GM21786 (cell line): Measurements from ENCODE around the gene DNAH11.

ENCODE experiments used
- ATAC-seq: cut with Tn5 transposase; IDR thresholded peaks from one replicate; pipeline ENCODE4 v1.9.1; 2021; ENCODE audit not compliant: unreplicated experiment

The DNAH11 gene

GRCh38 chr7:21547501-21547900 lies 4.7 kb downstream of the DNAH11 start:
- no peak for ATAC-seq

DNA sequence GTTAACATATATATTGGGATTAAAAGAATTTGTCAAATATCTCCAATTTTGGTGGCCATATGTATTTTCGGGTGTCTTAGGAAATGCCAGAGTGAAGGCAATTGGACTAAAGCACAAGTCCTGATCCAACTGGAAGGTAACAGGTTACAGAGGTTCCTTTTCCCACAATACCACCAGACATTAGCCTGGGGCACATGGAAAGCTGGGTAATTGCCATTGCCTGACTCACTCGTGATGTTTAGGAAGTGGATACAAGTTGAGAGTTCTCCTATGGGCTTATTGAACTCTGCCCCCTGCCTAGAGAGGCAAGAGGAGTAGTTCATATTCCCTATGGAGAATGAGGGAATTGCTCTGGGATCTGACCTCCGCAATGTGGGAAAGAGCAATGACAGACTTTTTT lies 5.7 kb downstream of the DNAH11 start:
- ATAC-seq, result no peak

DNA sequence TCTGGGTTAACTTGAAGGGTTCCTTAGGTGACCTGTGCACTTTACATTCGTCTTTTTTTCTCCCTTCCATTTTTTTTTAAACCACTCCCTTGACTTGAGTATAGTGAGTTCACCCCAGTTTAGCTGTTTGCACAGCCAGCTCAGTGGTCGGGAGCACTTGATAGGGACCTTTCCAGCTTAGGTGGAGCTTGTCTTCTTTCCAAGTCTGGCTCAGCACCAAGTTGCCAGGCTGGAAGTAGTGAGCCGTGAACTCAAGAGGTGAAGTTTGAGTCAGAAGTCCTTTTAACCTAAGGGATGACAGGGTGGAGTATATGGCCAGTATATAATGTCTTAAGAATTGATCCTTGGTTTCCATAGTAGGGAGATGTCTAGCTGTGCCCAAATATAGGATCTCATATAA lies 7.2 kb downstream of the DNAH11 start:
- ATAC-seq, result no peak

- no peak for ATAC-seq
Observed at GRCh38 chr7:21550821-21551531, 8.1 kb downstream of the DNAH11 start.

DNA sequence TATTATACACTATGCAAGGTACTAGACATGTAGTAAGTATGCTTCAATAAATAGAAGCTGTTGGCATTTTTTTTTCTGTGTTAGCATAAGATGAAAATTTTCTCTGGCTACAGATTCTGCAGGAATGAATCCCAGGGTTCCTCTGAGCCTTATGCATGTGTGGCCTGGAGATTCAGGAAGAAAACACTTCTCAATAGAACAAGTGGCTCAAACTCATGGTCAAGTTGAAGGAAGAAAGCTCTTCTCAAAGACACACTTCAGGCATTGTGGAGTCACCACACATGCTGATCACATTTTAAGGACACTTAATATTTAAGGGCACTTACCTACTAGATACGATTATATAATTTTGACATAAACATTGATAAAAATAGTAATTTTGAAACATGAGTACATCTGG lies 19.5 kb downstream of the DNAH11 start:
- ATAC-seq, result no peak

GRCh38 chr7:21565614-21566013 lies 22.8 kb downstream of the DNAH11 start:
- ATAC-seq, result no peak

GRCh38 chr7:21566094-21566493 lies 23.3 kb downstream of the DNAH11 start:
- ATAC-seq, result no peak

GRCh38 chr7:21568762-21569161 lies 25.9 kb downstream of the DNAH11 start:
- ATAC-seq, result no peak

- ATAC-seq, result no peak
Observed at GRCh38 chr7:21572331-21573313, 29.8 kb downstream of the DNAH11 start.

DNA sequence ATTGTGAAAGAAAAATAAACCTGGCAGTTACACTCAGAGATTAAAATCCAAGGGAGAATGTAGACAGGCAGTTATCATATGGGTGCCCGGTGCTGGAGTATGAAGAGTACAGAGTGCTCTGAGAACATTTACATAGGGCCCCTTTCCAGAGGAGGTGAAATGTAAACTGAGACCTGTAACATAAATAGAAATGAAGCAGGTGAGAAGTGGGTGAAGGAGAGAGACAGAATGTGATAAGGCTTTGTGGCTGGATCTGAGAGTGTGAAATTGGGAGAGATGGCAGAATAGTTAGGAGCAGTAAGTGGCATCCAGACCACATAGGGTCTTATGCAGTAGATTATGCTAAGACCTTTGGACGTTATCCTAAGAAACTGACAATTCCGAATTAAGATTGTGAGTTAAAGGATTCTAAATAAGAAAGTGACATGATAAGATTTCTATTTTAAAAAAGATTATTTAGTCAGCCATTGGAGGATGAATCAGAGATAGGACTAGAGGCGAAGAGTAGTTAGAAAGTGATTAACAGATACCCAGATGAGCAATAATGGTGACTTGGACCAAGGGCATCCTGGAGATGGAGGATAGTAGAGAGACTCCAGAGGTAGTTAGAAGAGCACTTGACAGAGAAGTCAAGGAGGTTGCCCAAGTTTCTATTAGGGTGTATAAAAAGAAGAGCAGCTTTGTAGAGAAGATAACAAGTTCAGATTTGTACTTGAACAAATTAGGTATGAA lies 36.7 kb downstream of the DNAH11 start:
- ATAC-seq, result peak; percentile 32

- peak; percentile 60 for ATAC-seq
Observed at GRCh38 chr7:21580073-21580521, 37.3 kb downstream of the DNAH11 start.

DNA sequence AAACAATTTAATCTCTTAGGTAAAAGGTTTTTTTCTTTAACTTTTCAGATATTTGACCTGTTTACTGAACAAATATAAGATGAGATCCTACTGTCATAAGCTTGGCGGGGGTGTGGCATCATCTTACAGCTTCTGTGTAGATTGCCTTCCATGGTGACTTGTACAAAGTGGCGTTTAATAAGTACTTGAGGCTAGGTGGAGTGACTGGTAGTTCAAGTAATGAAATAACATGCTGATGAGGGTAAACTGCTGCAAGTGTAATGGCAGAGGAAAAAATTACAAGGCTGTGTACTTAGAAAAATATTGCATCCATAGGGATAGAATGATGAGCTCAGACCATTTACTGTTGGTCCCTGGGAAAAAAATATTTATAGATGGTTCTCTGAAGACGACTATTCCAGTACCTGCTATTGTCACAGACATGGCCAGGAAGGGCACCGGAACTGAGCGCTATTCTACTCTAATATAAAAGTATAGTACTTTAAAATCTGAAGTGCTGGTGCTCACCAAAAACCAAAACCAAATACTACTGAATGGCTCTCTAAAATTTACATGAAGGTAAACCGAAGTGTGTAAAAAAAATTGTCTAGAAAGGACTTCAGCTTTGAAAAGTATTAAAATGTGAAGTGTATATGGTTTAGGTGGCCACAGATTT lies 42.4 kb downstream of the DNAH11 start:
- ATAC-seq, result no peak

- no peak for ATAC-seq
Observed at GRCh38 chr7:21587139-21587784, 44.4 kb downstream of the DNAH11 start.

GRCh38 chr7:21596801-21597200 lies 54.0 kb downstream of the DNAH11 start:
- no peak for ATAC-seq

- ATAC-seq, result no peak
Observed at GRCh38 chr7:21603462-21603861, 60.6 kb downstream of the DNAH11 start.

DNA sequence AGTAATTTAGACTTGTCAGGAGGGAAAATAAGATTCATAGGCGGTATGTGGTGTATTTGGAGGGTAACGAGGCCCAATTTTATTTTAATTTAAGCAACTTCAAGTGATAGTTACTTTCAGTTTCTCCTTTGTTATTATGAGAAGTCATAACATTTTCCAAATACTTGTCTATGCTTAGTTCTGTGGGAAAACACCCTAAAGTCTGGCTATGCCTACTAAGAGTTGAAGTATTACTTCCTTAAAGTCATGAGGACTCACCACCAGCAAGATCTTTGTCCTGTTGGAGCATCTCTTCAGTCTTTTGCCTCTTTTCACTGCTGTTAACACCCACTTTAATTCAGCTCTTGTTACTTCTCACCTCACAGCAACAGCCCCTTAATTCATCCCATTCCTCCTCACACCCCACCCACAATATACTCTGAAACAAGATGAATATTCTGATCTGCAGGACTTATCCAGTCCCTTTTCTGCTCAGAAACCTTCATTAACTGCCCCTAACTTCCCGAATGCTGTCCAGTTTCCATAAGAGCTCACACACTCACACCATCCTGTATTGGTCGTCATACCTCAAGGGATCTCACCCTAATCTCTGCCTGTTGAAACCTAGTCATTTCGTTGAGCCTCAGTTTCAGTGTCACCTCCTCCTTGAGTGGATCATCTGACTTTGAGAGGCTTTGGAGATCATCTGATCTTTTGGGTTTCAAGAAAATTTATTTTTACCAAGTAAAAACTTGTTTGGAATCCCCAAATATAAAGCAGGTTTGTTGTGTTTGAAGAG lies 61.3 kb downstream of the DNAH11 start:
- ATAC-seq, result peak; percentile 53

- ATAC-seq, result no peak
Observed at GRCh38 chr7:21605008-21605585, 62.3 kb downstream of the DNAH11 start.

DNA sequence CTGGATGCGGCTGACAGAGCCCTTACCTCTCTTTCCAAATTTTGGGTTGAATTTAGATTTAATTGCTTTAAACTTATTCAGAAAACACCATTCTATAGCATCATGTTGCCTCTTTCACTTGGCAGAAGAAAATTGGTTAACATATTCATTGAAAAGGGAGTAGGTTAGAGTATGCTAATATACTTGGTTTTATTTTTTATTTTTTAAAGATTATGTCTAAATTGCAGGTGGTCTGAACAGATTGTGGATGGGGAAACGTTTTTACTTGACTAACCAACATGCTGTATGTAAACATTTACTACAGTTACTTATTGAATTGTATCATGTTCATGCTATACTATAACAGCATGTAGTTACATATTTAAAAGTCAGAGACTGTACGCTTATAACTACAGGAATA lies 65.6 kb downstream of the DNAH11 start:
- no peak for ATAC-seq

DNA sequence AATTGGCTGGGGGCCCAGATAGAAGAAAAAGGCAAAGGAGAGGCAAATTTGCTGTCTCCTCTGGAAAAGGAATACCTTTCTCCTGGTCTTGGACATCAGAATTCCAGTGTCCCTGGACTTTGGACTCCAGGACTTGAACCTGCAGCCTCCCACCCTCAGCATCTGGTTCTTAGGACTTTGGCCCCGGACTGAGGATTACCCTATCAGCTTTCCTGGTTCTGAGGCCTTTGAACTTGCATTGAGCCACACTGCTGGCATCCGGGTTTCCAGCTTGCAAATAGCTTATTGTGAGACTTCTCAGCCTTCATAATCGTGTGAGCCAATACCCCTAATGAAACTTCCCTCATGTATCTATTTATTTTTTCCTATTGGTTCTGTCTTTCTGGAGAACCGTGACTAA lies 68.3 kb downstream of the DNAH11 start:
- no peak for ATAC-seq
